H1 (cell line): ENCODE measurements around the gene PF4V1. TPM values are rescaled to one million over a fixed set of nuclear protein-coding genes. Genes with fewer than 3 reads are reported as not detected.

ENCODE experiments used
- CTCF ChIA-PET: fragments of 300-600 bp; sonication (Branson Sonifier 250); formaldehyde crosslinking; loops from one replicate; lab custom pipeline; 2021; ENCODE audit not compliant: partially characterized antibody; lab: Charles Lee
- POLR2A ChIA-PET: fragments of 300-600 bp; sonication (Branson Sonifier 250); formaldehyde crosslinking; loops from one replicate; lab custom pipeline; 2021; ENCODE audit warnings: inconsistent platforms; ENCODE audit not compliant: partially characterized antibody; lab: Charles Lee
- DNase-seq, 2 experiments: peaks; one replicate each; pipeline versions ENCODE4 v3.0.0 to v3.0.0-alpha.2; 2010 to 2022; ENCODE audit warnings: low spot score in 2 of 2, low read depth in 1 of 2, mixed read lengths in 1 of 2
- FAIRE-seq: peaks from 2 replicates; lab custom pipeline; 2011; peaks lifted over from hg19 to GRCh38; lab: Jason Lieb, UNC
- H2AFZ ChIP-seq: 2 replicates; pipeline ENCODE4 v1.8.1; 2012; ENCODE audit warnings: low read length, inconsistent platforms
- H2AK5ac ChIP-seq: 2 replicates; pipeline ENCODE4 v1.6.1; 2013; ENCODE audit warnings: low read depth, low read length
- H2BK120ac ChIP-seq: replicated peaks from 2 replicates; pipeline ENCODE3; 2013; ENCODE audit warnings: low read depth, low read length, inconsistent platforms
- H2BK12ac ChIP-seq: 2 replicates; pipeline ENCODE4 v1.6.1; 2013; ENCODE audit warnings: low read depth, low read length
- H2BK15ac ChIP-seq: 2 replicates; pipeline ENCODE4 v1.6.1; 2013; ENCODE audit warnings: low read length
- H2BK20ac ChIP-seq: 2 replicates; pipeline ENCODE4 v1.6.1; 2013; ENCODE audit warnings: low read length
- H2BK5ac ChIP-seq: 2 replicates; pipeline ENCODE4 v1.6.1; 2013; ENCODE audit warnings: low read depth, low read length
- H3K14ac ChIP-seq: 2 replicates; pipeline ENCODE4 v1.6.1; 2013; ENCODE audit warnings: inconsistent platforms; ENCODE audit not compliant: insufficient read length
- H3K18ac ChIP-seq: 2 replicates; pipeline ENCODE4 v1.6.1; 2013; ENCODE audit warnings: low read length; ENCODE audit errors: extremely low read depth
- H3K23ac ChIP-seq: 2 replicates; pipeline ENCODE4 v1.6.1; 2013; ENCODE audit warnings: inconsistent platforms; ENCODE audit not compliant: insufficient read length
- H3K23me2 ChIP-seq: 2 replicates; pipeline ENCODE4 v1.6.1; 2013; ENCODE audit warnings: low read depth, low read length
- H3K27ac ChIP-seq: 2 replicates; pipeline ENCODE4 v1.6.1; 2011; ENCODE audit warnings: low read depth, low read length, inconsistent platforms
- H3K27me3 ChIP-seq, 4 experiments: replicated peaks in 1 of 4; 1 replicate in 1 of 4; 2 replicates in 3 of 4; pipeline versions ENCODE4 v1.6.1 to v1.8.1; 2011 to 2013; ENCODE audit warnings: low read length in 3 of 4, mild to moderate bottlenecking in 3 of 4, inconsistent platforms in 2 of 4, mixed read lengths in 2 of 4, moderate library complexity in 1 of 4; ENCODE audit not compliant: control insufficient read depth in 3 of 4, insufficient read depth in 3 of 4; ENCODE audit errors: extremely low read depth in 1 of 4
- H3K36me3 ChIP-seq, 4 experiments: 2 replicates each; pipeline versions ENCODE4 v1.6.1 to v1.8.1; 2011 to 2013; ENCODE audit warnings: mild to moderate bottlenecking in 4 of 4, low read length in 3 of 4, moderate library complexity in 2 of 4, control low read depth in 1 of 4, inconsistent platforms in 1 of 4; ENCODE audit not compliant: insufficient read depth in 4 of 4, control insufficient read depth in 2 of 4
- H3K4ac ChIP-seq: replicated peaks from 2 replicates; pipeline ENCODE3; 2013; ENCODE audit warnings: low read length, low read depth, mixed read lengths, inconsistent platforms; ENCODE audit not compliant: insufficient read length
- H3K4me1 ChIP-seq, 4 experiments: replicated peaks in 1 of 4; 1 replicate in 1 of 4; 2 replicates in 3 of 4; pipeline versions ENCODE4 v1.6.1 to v1.8.1; 2011 to 2013; ENCODE audit warnings: low read length in 3 of 4, inconsistent platforms in 2 of 4, mixed read lengths in 1 of 4; ENCODE audit not compliant: insufficient read depth in 4 of 4, control insufficient read depth in 3 of 4
- H3K4me2 ChIP-seq, 2 experiments: 2 replicates each; pipeline versions ENCODE4 v1.6.1 to v1.8.1; 2011 to 2013; ENCODE audit warnings: low read depth in 2 of 2, low read length in 2 of 2, control low read depth in 1 of 2, inconsistent platforms in 1 of 2, mild to moderate bottlenecking in 1 of 2; ENCODE audit not compliant: insufficient read depth in 1 of 2
- H3K4me3 ChIP-seq, 4 experiments: fragments of 200-600, 300-600 bp in 1 of 4; sonication (generic), shearing (Covaris generic), sonication (Bioruptor Twin) in 1 of 4; 2 replicates each; pipeline versions ENCODE4 v1.5.1 to v1.8.1; 2011 to 2016; ENCODE audit warnings: low read length in 4 of 4, low read depth in 3 of 4, control low read depth in 2 of 4, inconsistent platforms in 2 of 4, mild to moderate bottlenecking in 2 of 4, mixed read lengths in 1 of 4, moderate library complexity in 1 of 4; ENCODE audit not compliant: insufficient read depth in 2 of 4; ENCODE audit errors: extremely low read depth in 1 of 4
- H3K56ac ChIP-seq: replicated peaks from 2 replicates; pipeline ENCODE3; 2013; ENCODE audit warnings: low read depth, mild to moderate bottlenecking, mixed read lengths, low read length, inconsistent platforms; ENCODE audit not compliant: insufficient read length
- H3K79me1 ChIP-seq: 2 replicates; pipeline ENCODE4 v1.6.1; 2013; ENCODE audit warnings: low read depth, low read length, control low read depth
- H3K79me2 ChIP-seq, 2 experiments: 2 replicates each; pipeline versions ENCODE4 v1.6.1 to v1.8.1; 2012 to 2013; ENCODE audit warnings: low read length in 2 of 2, mild to moderate bottlenecking in 2 of 2, inconsistent platforms in 1 of 2; ENCODE audit not compliant: insufficient read depth in 2 of 2, control insufficient read depth in 1 of 2
- H3K9ac ChIP-seq, 4 experiments: replicated peaks in 1 of 4; 1 replicate in 1 of 4; 2 replicates in 3 of 4; pipeline versions ENCODE4 v1.6.1 to v1.8.1; 2011 to 2013; ENCODE audit warnings: low read depth in 3 of 4, low read length in 3 of 4, control low read depth in 2 of 4, mild to moderate bottlenecking in 2 of 4, moderate library complexity in 2 of 4, inconsistent platforms in 1 of 4; ENCODE audit errors: extremely low read depth in 1 of 4
- H3K9me3 ChIP-seq, 2 experiments: 2 replicates each; pipeline versions ENCODE4 v1.6.1 to v1.8.1; 2012 to 2013; ENCODE audit warnings: mild to moderate bottlenecking in 2 of 2, moderate library complexity in 2 of 2, control low read depth in 1 of 2, inconsistent platforms in 1 of 2, low read depth in 1 of 2, low read length in 1 of 2, mixed read lengths in 1 of 2; ENCODE audit not compliant: insufficient read depth in 2 of 2
- H4K20me1 ChIP-seq, 2 experiments: replicated peaks in 1 of 2; 2 replicates each; pipeline versions ENCODE3 to v1.8.1; 2011 to 2013; ENCODE audit warnings: inconsistent platforms in 2 of 2, low read length in 2 of 2, mild to moderate bottlenecking in 1 of 2; ENCODE audit not compliant: insufficient read depth in 2 of 2, control insufficient read depth in 1 of 2
- H4K5ac ChIP-seq: 2 replicates; pipeline ENCODE4 v1.6.1; 2013; ENCODE audit warnings: low read length, low read depth, mixed read lengths, inconsistent platforms; ENCODE audit not compliant: insufficient read length
- H4K8ac ChIP-seq: 2 replicates; pipeline ENCODE4 v1.8.0; 2013; ENCODE audit warnings: mild to moderate bottlenecking, moderate library complexity, low read length, inconsistent platforms; ENCODE audit not compliant: insufficient read depth; ENCODE audit errors: extremely low read depth
- H4K91ac ChIP-seq: replicated peaks from 2 replicates; pipeline ENCODE3; 2013; ENCODE audit warnings: low read length, mixed read lengths, inconsistent platforms; ENCODE audit not compliant: insufficient read length
- CEBPB ChIP-seq: IDR thresholded peaks from 2 replicates; pipeline ENCODE4 v1.6.1; 2012; ENCODE audit warnings: low read depth, low read length
- EGR1 ChIP-seq: IDR thresholded peaks from 2 replicates; pipeline ENCODE4 v1.6.1; 2011; ENCODE audit warnings: low read depth, low read length, borderline replicate concordance
- EZH2 ChIP-seq: fragments of 200-600 bp; sonication (generic); IDR thresholded peaks from 2 replicates; pipeline ENCODE4 v1.7.1; 2012; ENCODE audit warnings: low read depth, mild to moderate bottlenecking, moderate library complexity, low read length, inconsistent platforms; ENCODE audit not compliant: severe bottlenecking
- POU5F1 ChIP-seq: IDR thresholded peaks from 2 replicates; pipeline ENCODE4 v1.6.1; 2011; ENCODE audit warnings: low read depth, mild to moderate bottlenecking, low read length, moderate library complexity
- SP1 ChIP-seq: IDR thresholded peaks from 2 replicates; pipeline ENCODE4 v1.6.1; 2011; ENCODE audit warnings: low read depth, low read length
- SP4 ChIP-seq: IDR thresholded peaks from 2 replicates; pipeline ENCODE4 v1.6.1; 2012; ENCODE audit warnings: low read length, inconsistent platforms
- TEAD4 ChIP-seq: IDR thresholded peaks from 2 replicates; pipeline ENCODE4 v1.6.1; 2012; ENCODE audit warnings: low read depth, low read length, inconsistent platforms, mixed read lengths
- WGBS, 2 experiments: shearing (Covaris generic) in 1 of 2; methylation state at CpG; one replicate each; pipeline versions ENCODE4 v1.1.6 to v1.1.7; 2013 to 2015; ENCODE audit warnings: low lambda C conversion rate in 2 of 2, mixed read lengths in 2 of 2, inconsistent platforms in 1 of 2, low coverage in 1 of 2, missing lambda C conversion rate in 1 of 2; ENCODE audit not compliant: insufficient replicate concordance in 2 of 2, insufficient coverage in 1 of 2, insufficient read length in 1 of 2; ENCODE audit errors: extremely low coverage in 1 of 2, missing lambda C conversion rate in 1 of 2; 5-methylcytosine and 5-hydroxymethylcytosine counted together
- polyA plus RNA-seq, 7 experiments: library from polyadenylated mRNA; depleted of rRNA in 3 of 7; stranded (reverse) in 5 of 7; unstranded in 2 of 7; fragments of >200 nt in 5 of 7; fragments of 200-250 nt in 2 of 7; gene quantifications; 1 replicate in 5 of 7; 2 replicates in 1 of 7; 4 replicates in 1 of 7; pipeline versions ENCODE4 v1.2.1 to v1.2.3, GENCODE V29; 2011 to 2013; ENCODE audit warnings: missing spikeins in 2 of 7, mixed read lengths in 2 of 7
- total RNA-seq: library from RNA; stranded (reverse); fragmentation: NEBNext Ultra II Directional; extraction: Animal tissue kit (Norgen Biotek cat#: 25700); gene quantifications from 2 replicates; pipeline ENCODE4 v1.2.1, GENCODE V29; 2021

Gene PF4V1
- total and polyA plus RNA-seq, 2 of the 8 experiments (the other 6 are each of a cell fraction or from before 2014, with no cell fraction given) = not detected

- POLR2A ChIA-PET = interaction anchor here (0.6 kb wide), 1 partner anchor 197 kb away, joined by 3 read pairs; no protein-coding TSS in a partner anchor
- H4K91ac ChIP-seq = no peak overlapping the region
- H4K8ac ChIP-seq = no peak overlapping the region
- H3K4me3 ChIP-seq = no peak overlapping the region
- H3K18ac ChIP-seq = no peak overlapping the region
- H3K9me3 ChIP-seq = no peaks in the 10 kb centered on the region
- H4K5ac ChIP-seq = no peak overlapping the region
- no peak overlapping the region for H3K23ac ChIP-seq
- WGBS, 2 experiments = 92% methylated on average over 8 of the region's 8 CpGs; no CpG with 5 or more reads in 1 of the 2 experiments
- H3K79me2 ChIP-seq = no peaks in the 10 kb centered on the region
- 0 out of 2 replicates have a peak overlapping the region, but pooled peaks have one; percentile 6 for H2AFZ ChIP-seq
- H3K4ac ChIP-seq = no peak overlapping the region
- no peak overlapping the region for H2BK120ac ChIP-seq
- no peak overlapping the region for H3K9ac ChIP-seq
- H3K4me2 ChIP-seq = no peak overlapping the region
- no peak overlapping the region for H2BK12ac ChIP-seq
- peaks cover 0 to 16% (median 9%) of the 10 kb centered on the region in 4 experiments; a peak in 6 of 7 replicates for H3K27me3 ChIP-seq
- H2BK15ac ChIP-seq = no peak overlapping the region
- H2BK5ac ChIP-seq = no peak overlapping the region
- H3K79me1 ChIP-seq = no peaks in the 10 kb centered on the region
- peaks cover 0 to 4% (median 2%) of the 10 kb centered on the region in 4 experiments; a peak in 3 of 7 replicates for H3K4me1 ChIP-seq
- DNase-seq (no peak), FAIRE-seq (no peak)
- no peak overlapping the region for H2AK5ac ChIP-seq
- no peaks in the 10 kb centered on the region for H4K20me1 ChIP-seq
- CTCF ChIA-PET = interaction anchor here (0.7 to 4.3 kb wide), 36 partner anchors 9 to 750 kb away, joined by 3 to 40 read pairs (median 4); partner anchors contain the start of genes CXCL3, CXCL8 and PF4V1
- peaks cover 5% of the 10 kb centered on the region; the same call in 1 of the 2 replicates for H3K23me2 ChIP-seq
- H3K36me3 ChIP-seq = no peaks in the 10 kb centered on the region
- H3K27ac ChIP-seq = no peak overlapping the region
- H2BK20ac ChIP-seq = no peak overlapping the region
- H3K14ac ChIP-seq = no peak overlapping the region
- H3K56ac ChIP-seq = no peak overlapping the region
- TF ChIP-seq POU5F1 (no peak), SP1 (no peak), EGR1 (no peak), EZH2 (no peak), TEAD4 (no peak), CEBPB (no peak), SP4 (no peak)
Measured at GRCh38 chr4:73864961-73865360, 11.9 kb downstream of the PF4V1 start.
